Esophagus squamous epithelium (tissue), 4 donors: ENCODE results near the gene RECK.

Experiments used
- CTCF ChIP-seq, 6 experiments: fragments of 450-650 bp in 4 of 6; fragments of 200-600 bp in 2 of 6; sonication (generic) in 2 of 6; IDR thresholded peaks; one replicate each; pipeline ENCODE4 v1.5.1; 2016 to 2019; ENCODE audit warnings: antibody characterized with exemption in 6 of 6, mild to moderate bottlenecking in 4 of 6, moderate library complexity in 4 of 6
- POLR2A ChIP-seq, 4 donors: fragments of 450-650 bp; IDR thresholded peaks; one replicate each; pipeline ENCODE4 v1.6.1; 2017; ENCODE audit warnings: antibody characterized with exemption in 4 of 4, mild to moderate bottlenecking in 4 of 4, moderate library complexity in 3 of 4

GRCh38 chr9:36040271-36040925 lies 3.7 kb downstream of the RECK start:
- no peak for TF ChIP-seq CTCF (IDR thresholded peaks at IDR 0.05)
- TF ChIP-seq POLR2A (IDR thresholded peaks at IDR 0.05): no peak
